GM12878 (cell line): ENCODE results near the gene CCR7. TPM values are rescaled to one million over a fixed set of nuclear protein-coding genes. Genes with fewer than 3 reads are reported as not detected.

ENCODE experiments used
- BCLAF1 ChIP-seq: fragments of 450-650 bp; IDR thresholded peaks from 2 replicates; pipeline ENCODE4 v1.6.1; 2017; ENCODE audit warnings: antibody characterized with exemption, mild to moderate bottlenecking, moderate library complexity
- BHLHE40 ChIP-seq, 2 experiments: fragments of 450-650 bp in 1 of 2; IDR thresholded peaks; 2 replicates each; pipeline ENCODE4 v1.6.1; 2011 to 2017; ENCODE audit warnings: low read depth in 2 of 2, borderline replicate concordance in 1 of 2, improper control_type of control experiment in 1 of 2, low read length in 1 of 2, mild to moderate bottlenecking in 1 of 2
- EGR1 ChIP-seq, 2 experiments: IDR thresholded peaks; 1 replicate in 1 of 2; 2 replicates in 1 of 2; pipeline ENCODE4 v1.6.1; 2011 to 2012; ENCODE audit warnings: low read depth in 2 of 2, low read length in 2 of 2, borderline replicate concordance in 1 of 2, mild to moderate bottlenecking in 1 of 2, moderate library complexity in 1 of 2
- MEF2B ChIP-seq: fragments of 450-650 bp; IDR thresholded peaks from 2 replicates; pipeline ENCODE4 v1.6.1; 2018; ENCODE audit warnings: mild to moderate bottlenecking, moderate library complexity; ENCODE audit not compliant: partially characterized antibody, poor library complexity, severe bottlenecking
- NR2F1 ChIP-seq: fragments of 450-650 bp; conservative IDR thresholded peaks from 2 replicates; pipeline ENCODE4 v1.6.1; 2017; ENCODE audit warnings: mild to moderate bottlenecking
- PBX3 ChIP-seq: IDR thresholded peaks from 2 replicates; pipeline ENCODE4 v1.6.1; 2011; ENCODE audit warnings: mild to moderate bottlenecking, low read depth, low read length, moderate library complexity; ENCODE audit not compliant: insufficient replicate concordance
- POLR2AphosphoS5 ChIP-seq: IDR thresholded peaks from 2 replicates; pipeline ENCODE4 v1.6.1; 2011; ENCODE audit warnings: mild to moderate bottlenecking, low read length, inconsistent platforms
- SIN3A ChIP-seq: IDR thresholded peaks from 2 replicates; pipeline ENCODE4 v1.6.1; 2012; ENCODE audit warnings: low read depth, low read length, improper control_type of control experiment
- SMAD5 ChIP-seq: IDR thresholded peaks from 2 replicates; pipeline ENCODE4 v1.6.1; 2016; ENCODE audit warnings: antibody characterized with exemption, low read depth
- STAT3 ChIP-seq: IDR thresholded peaks from 2 replicates; pipeline ENCODE4 v1.6.1; 2011; ENCODE audit warnings: low read depth, low read length, improper control_type of control experiment
- YY1 ChIP-seq: IDR thresholded peaks from 2 replicates; pipeline ENCODE4 v1.6.1; 2011; ENCODE audit warnings: low read depth, mild to moderate bottlenecking, low read length
- polyA plus RNA-seq, 11 experiments: library from polyadenylated mRNA; depleted of rRNA in 4 of 11; unstranded in 6 of 11; stranded (reverse) in 5 of 11; fragments of >200 nt; fragmentation: Nextera tagmentation in 4 of 11; fragmentation: Illumina TruSeq in 1 of 11; extraction: Ambion mirVana in 4 of 11; extraction: Trizol in 1 of 11; gene quantifications; 1 replicate in 1 of 11; 2 replicates in 10 of 11; pipeline versions ENCODE4 v1.2.1 to v1.2.3, GENCODE V29; 2011 to 2016; ENCODE audit warnings: inconsistent platforms in 2 of 11, missing spikeins in 2 of 11, low read depth in 1 of 11
- total RNA-seq, 4 experiments: library from RNA; depleted of rRNA in 3 of 4; stranded (reverse); fragments of >200 nt in 3 of 4; fragmentation: Illumina TruSeq in 1 of 4; extraction: Trizol in 1 of 4; gene quantifications; 2 replicates each; pipeline versions ENCODE4 v1.2.1 to v1.2.3, GENCODE V29; 2013 to 2021

The CCR7 gene
- total and polyA plus RNA-seq, 10 of the 15 experiments (the other 5 are each of a cell fraction or from before 2014, with no cell fraction given), result 131 to 1,171 (median 260) TPM

GRCh38 chr17:40555296-40556190 lies 9.7 kb downstream of the CCR7 start (continued):
- TF ChIP-seq STAT3 (no peak), EGR1 (IDR thresholded peaks at IDR 0.05; ENCODE audit: borderline replicate concordance in 1 of 2, low read depth in 2 of 2, low read length in 2 of 2) (no peak), SIN3A (no peak), YY1 (no peak), BHLHE40 (IDR thresholded peaks at IDR 0.05; ENCODE audit: borderline replicate concordance in 1 of 2, low read depth in 2 of 2, low read length in 1 of 2) (no peak), SMAD5 (peak; percentile 42; the same call in 1 of the 2 replicates), NR2F1 (no peak), POLR2AphosphoS5 (peak; percentile 63), PBX3 (no peak), BCLAF1 (0 out of 2 replicates have a peak, but pooled peaks have one; percentile 32), MEF2B (no peak)
